Parathyroid adenoma (tissue), 2 donors: ENCODE measurements around the gene PRR20G.

Source experiments
- H2AFZ ChIP-seq: fragments of 300-600 bp; sonication (generic); one replicate; pipeline ENCODE4 v1.7.0; 2017; ENCODE audit warnings: antibody characterized with exemption, mild to moderate bottlenecking
- H3K27ac ChIP-seq: fragments of 300-600 bp; sonication (generic); one replicate; pipeline ENCODE4 v1.7.0; 2017
- H3K27me3 ChIP-seq: fragments of 300-600 bp; sonication (generic); one replicate; pipeline ENCODE4 v1.7.0; 2017; ENCODE audit warnings: low read length; ENCODE audit not compliant: control insufficient read depth, insufficient read depth
- H3K36me3 ChIP-seq: fragments of 300-600 bp; sonication (generic); one replicate; pipeline ENCODE4 v1.7.0; 2017; ENCODE audit warnings: low read length; ENCODE audit not compliant: control insufficient read depth, insufficient read depth
- H3K4me1 ChIP-seq: fragments of 300-600 bp; sonication (generic); one replicate; pipeline ENCODE4 v1.7.0; 2017; ENCODE audit warnings: control low read depth
- H3K4me2 ChIP-seq: fragments of 300-600 bp; sonication (generic); one replicate; pipeline ENCODE4 v1.7.0; 2017; ENCODE audit warnings: low read length
- H3K4me3 ChIP-seq: fragments of 300-600 bp; sonication (generic); one replicate; pipeline ENCODE4 v1.7.0; 2017; ENCODE audit warnings: low read depth, low read length
- H3K79me2 ChIP-seq: fragments of 300-600 bp; sonication (generic); one replicate; pipeline ENCODE4 v1.7.0; 2017; ENCODE audit warnings: control low read depth
- H3K9ac ChIP-seq: fragments of 300-600 bp; sonication (generic); one replicate; pipeline ENCODE4 v1.7.0; 2017; ENCODE audit warnings: mild to moderate bottlenecking
- H3K9me3 ChIP-seq: fragments of 300-600 bp; sonication (generic); one replicate; pipeline ENCODE4 v1.7.0; 2017; ENCODE audit warnings: low read length; ENCODE audit not compliant: control insufficient read depth
- TF ChIP-seq, protein P1 (sequence below): fragments of 300-600 bp; sonication (generic); IDR thresholded peaks from one replicate; pipeline ENCODE4 v1.7.0; 2017; ENCODE audit warnings: antibody characterized with exemption, mild to moderate bottlenecking
- donor health status: primary hyperparathyroidism.

PRR20G gene

DNA sequence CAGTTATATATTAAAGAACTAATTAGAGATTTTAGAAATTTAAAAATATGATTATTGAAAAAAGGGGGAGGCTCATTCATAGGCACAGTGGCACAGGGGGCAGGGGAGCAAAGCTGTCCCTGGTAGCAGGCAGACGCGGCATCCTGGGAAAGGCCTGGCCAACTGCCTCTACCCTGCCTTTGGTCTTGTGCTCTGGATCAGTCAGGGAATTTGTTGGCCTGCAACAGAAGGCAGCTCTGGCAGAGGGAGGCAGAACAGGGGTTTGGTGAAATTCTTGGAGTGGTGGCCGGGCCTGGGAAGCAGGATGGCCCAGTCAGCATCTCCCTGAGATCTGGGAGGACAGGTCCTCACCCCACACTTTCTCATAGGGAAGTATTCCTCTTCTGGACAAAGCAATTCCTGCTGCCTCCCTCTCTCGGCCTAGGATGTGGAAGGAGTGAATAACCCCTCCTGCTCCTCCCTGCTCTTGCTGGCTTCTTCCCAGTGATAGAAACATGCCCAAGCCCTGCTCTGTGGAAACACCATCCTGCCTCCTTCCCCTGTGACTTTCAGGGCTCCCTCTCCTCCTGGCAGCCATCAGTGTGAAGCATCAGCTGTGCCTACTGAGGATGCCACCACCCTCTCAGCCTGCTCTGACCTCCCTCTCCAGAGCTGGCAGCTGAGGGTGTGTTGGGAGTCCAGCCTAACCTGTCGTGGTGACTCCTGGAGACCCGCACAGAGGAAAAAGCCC lies 26.9 kb downstream of the PRR20G start:
- Histone ChIP-seq H3K27me3 (no peaks in the 10 kb centered on the region), H2AFZ (no peak overlapping the region), H3K9me3 (no peaks in the 10 kb centered on the region), H3K4me3 (no peak overlapping the region), H3K36me3 (no peaks in the 10 kb centered on the region), H3K4me2 (no peak overlapping the region), H3K9ac (no peak overlapping the region), H3K79me2 (no peaks in the 10 kb centered on the region), H3K27ac (no peak overlapping the region), H3K4me1 (no peaks in the 10 kb centered on the region)
- TF ChIP-seq, protein P1, sequence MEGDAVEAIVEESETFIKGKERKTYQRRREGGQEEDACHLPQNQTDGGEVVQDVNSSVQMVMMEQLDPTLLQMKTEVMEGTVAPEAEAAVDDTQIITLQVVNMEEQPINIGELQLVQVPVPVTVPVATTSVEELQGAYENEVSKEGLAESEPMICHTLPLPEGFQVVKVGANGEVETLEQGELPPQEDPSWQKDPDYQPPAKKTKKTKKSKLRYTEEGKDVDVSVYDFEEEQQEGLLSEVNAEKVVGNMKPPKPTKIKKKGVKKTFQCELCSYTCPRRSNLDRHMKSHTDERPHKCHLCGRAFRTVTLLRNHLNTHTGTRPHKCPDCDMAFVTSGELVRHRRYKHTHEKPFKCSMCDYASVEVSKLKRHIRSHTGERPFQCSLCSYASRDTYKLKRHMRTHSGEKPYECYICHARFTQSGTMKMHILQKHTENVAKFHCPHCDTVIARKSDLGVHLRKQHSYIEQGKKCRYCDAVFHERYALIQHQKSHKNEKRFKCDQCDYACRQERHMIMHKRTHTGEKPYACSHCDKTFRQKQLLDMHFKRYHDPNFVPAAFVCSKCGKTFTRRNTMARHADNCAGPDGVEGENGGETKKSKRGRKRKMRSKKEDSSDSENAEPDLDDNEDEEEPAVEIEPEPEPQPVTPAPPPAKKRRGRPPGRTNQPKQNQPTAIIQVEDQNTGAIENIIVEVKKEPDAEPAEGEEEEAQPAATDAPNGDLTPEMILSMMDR: no peak

DNA sequence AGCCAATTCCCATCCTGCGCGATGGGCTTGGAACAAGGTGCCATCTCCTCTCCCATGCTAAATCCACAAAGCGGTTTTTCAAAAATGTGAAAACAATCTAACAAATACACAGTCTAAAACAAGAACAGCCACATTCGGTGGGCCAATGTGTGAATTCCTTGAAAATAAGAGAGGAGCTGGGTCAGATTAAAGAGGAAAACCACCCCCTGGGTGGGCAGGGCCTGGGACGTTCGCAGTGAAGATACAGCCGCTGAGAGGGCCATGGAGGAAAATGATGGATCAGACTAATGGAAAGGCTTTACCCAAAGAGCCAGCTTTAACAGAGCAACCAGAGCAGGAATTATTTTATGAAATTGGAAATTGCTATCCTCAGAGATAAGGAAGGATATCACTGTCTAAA lies 27.4 kb downstream of the PRR20G start:
- Histone ChIP-seq H3K4me1 (no peaks in the 10 kb centered on the region), H3K4me3 (no peak overlapping the region), H3K79me2 (no peaks in the 10 kb centered on the region), H3K27ac (no peak overlapping the region), H3K36me3 (no peaks in the 10 kb centered on the region), H3K27me3 (no peaks in the 10 kb centered on the region), H3K9ac (no peak overlapping the region), H3K4me2 (no peak overlapping the region), H3K9me3 (no peaks in the 10 kb centered on the region), H2AFZ (no peak overlapping the region)
- TF ChIP-seq, protein P1: no peak

DNA sequence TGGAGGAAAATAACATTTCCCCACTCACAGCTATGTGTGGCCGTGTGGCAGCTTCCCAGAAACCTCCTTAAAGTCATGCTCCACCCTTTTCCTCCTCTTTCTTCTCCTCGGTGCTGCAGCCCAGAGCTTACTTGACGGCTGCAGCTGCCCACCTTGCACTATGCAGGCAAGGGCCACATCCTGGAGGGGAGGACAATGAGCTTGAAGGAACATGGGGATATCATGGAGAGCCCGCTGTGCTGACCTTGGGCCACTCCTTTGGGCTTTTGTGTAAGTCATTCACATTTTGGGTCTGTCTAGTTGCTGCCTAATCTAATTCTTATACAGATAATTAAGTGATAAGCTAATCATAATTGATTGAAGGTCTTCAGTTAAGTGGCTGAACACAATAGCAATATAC lies 28.0 kb downstream of the PRR20G start:
- TF ChIP-seq, protein P1: no peak
- no peak overlapping the region for H3K9ac ChIP-seq

DNA sequence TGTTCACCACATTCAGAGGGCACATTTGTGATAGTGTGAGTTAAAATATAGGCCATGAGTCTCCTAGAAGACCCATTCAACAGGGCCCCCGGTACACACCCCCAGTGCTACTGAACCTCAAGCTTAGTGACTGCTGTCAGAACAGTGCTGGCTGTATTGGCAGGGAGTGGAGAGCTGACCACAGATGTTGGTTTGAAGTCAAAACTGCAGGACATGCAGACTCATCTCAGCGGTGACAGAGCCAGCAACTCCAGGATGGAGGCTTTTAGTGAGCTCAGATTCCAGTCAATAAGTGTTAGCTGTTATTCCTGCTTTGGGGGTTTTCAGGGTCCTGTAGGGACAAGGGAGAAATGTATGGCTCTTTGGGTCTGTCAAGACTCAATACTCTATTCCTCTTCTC lies 29.1 kb downstream of the PRR20G start:
- H3K27me3 ChIP-seq: no peaks in the 10 kb centered on the region
- H3K4me3 ChIP-seq: no peak overlapping the region
- TF ChIP-seq, protein P1: no peak
- H3K9me3 ChIP-seq: no peaks in the 10 kb centered on the region
- no peak overlapping the region for H3K4me2 ChIP-seq
- H3K79me2 ChIP-seq: no peaks in the 10 kb centered on the region
- no peaks in the 10 kb centered on the region for H3K36me3 ChIP-seq
- H3K27ac ChIP-seq: no peak overlapping the region
- no peak overlapping the region for H2AFZ ChIP-seq
- no peak overlapping the region for H3K9ac ChIP-seq
- H3K4me1 ChIP-seq: no peaks in the 10 kb centered on the region

More for the DNA sequence above, 28.0 kb downstream of the PRR20G start:
- H3K4me2 ChIP-seq: no peak overlapping the region
- H3K4me1 ChIP-seq: no peaks in the 10 kb centered on the region
- no peaks in the 10 kb centered on the region for H3K36me3 ChIP-seq
- no peak overlapping the region for H3K4me3 ChIP-seq
- H2AFZ ChIP-seq: no peak overlapping the region
- no peaks in the 10 kb centered on the region for H3K79me2 ChIP-seq
- no peaks in the 10 kb centered on the region for H3K27me3 ChIP-seq
- no peak overlapping the region for H3K27ac ChIP-seq
- H3K9me3 ChIP-seq: no peaks in the 10 kb centered on the region

DNA sequence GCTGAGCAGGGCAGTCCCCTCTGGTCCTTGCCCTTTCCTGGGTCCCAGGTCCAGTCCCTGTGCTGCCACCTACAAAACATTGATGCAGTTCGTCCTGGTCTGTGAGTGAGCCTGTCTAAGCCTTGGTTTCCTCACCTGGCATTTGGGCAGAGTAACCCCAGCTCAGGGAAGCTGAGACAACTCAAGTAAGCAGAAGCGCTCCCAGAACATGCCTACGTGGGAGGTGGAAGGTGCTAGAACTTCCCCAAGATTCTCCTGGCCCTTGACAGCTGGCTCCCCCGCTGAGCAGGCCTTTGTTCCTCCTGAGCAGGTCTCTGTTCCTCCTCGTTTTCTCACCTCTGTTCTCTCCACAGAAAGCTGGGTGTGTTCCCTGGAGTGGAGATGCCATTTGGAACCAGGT lies 30.5 kb downstream of the PRR20G start:
- no peaks in the 10 kb centered on the region for H3K9me3 ChIP-seq
- no peak overlapping the region for H3K9ac ChIP-seq
- TF ChIP-seq, protein P1: no peak
- H3K4me1 ChIP-seq: no peaks in the 10 kb centered on the region
- no peak overlapping the region for H3K4me3 ChIP-seq
- no peaks in the 10 kb centered on the region for H3K27me3 ChIP-seq
- no peak overlapping the region for H2AFZ ChIP-seq
- H3K36me3 ChIP-seq: no peaks in the 10 kb centered on the region
- H3K27ac ChIP-seq: no peak overlapping the region
- no peak overlapping the region for H3K4me2 ChIP-seq
- H3K79me2 ChIP-seq: no peaks in the 10 kb centered on the region
